HAP-1 (cell line): ENCODE data around the gene HBZ.
A peak's percentile ranks its signal among the peaks of the same experiment; 100 is the strongest.
"Not testable (repeated sequence)": the region's sequence is repeated elsewhere in the genome, so short reads cannot be mapped to it uniquely, and the experiment has no call there.

Experiments used
- DNase-seq, 2 experiments: peaks; one replicate each; pipeline ENCODE4 v3.0.0-alpha.2; 2016 to 2020; ENCODE audit warnings: low spot score in 2 of 2
- H3K27me3 ChIP-seq: fragments of 250-450 bp; sonication (Bioruptor Pico); 2 replicates; pipeline ENCODE4 v1.5.1; 2020; ENCODE audit warnings: low read depth, mild to moderate bottlenecking, moderate library complexity
- H3K36me3 ChIP-seq: fragments of 250-450 bp; sonication (Bioruptor Pico); replicated peaks from 2 replicates; pipeline ENCODE4 v1.5.1; 2020; ENCODE audit warnings: mild to moderate bottlenecking
- H3K4me1 ChIP-seq: fragments of 250-450 bp; sonication (Bioruptor Pico); 2 replicates; pipeline ENCODE4 v1.5.1; 2020; ENCODE audit warnings: mild to moderate bottlenecking
- H3K4me3 ChIP-seq: fragments of 250-450 bp; sonication (Bioruptor Pico); 2 replicates; pipeline ENCODE4 v1.5.1; 2020; ENCODE audit warnings: mild to moderate bottlenecking, moderate library complexity
- H3K9me3 ChIP-seq: fragments of 250-450 bp; sonication (Bioruptor Pico); 2 replicates; pipeline ENCODE4 v1.5.1; 2020; ENCODE audit warnings: mild to moderate bottlenecking, moderate library complexity
- in situ Hi-C: fragments of 300-500 bp; cut with MboI; formaldehyde crosslinking; loops from 3 replicates; pipeline ENCODE4 v1.14.3; 2020; ENCODE audit warnings: low sequenced_read_pairs, inconsistent platforms, mixed read lengths

The HBZ gene

DNA sequence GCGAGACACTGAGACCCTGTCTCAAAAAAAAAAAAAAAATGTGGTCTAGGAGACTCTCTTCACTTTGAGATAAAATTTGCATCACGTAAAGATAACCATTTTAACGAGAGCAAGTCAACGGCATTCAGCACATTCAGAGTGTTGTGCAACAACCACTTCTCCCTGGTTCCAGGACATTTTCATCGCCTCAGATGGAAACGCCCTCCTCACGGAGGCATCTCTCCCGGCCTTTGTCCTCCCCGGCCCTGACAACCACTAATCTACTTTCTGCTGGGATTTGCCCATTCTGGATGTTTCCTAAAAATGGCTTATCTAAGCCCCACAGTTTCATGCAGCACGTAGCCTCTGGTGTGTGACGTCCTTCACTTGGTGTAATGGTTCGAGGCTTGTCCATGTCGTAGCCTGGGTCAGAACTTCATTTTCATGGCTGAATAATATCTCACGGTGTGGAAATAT lies 7.6 kb upstream of the HBZ start:
- Histone ChIP-seq H3K4me3 (no peak overlapping the region), H3K36me3 (no peaks in the 10 kb centered on the region; the same call in 1 of the 2 replicates), H3K9me3 (no peaks in the 10 kb centered on the region), H3K27me3 (peaks cover 1% of the 10 kb centered on the region; the same call in 1 of the 2 replicates), H3K4me1 (no peaks in the 10 kb centered on the region)
- no peak for DNase-seq
- in situ Hi-C loops: no loop called here

DNA sequence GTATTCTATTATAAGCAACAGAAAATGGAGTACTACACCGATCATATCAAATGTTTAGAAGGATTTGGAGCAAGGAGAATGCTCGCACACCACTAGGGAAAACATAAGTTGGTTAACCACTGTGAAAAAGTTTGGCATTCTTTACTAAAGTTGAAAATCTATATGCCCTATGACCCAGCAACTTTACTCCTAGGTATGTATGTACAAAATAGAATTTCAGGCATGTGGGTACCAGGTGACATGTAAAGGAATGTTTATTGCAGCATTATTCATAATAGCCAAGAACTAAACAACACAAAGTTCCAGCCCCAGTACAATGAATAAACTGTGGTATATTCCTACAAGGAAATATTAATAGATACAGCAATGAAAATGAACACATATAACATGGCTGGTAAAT lies 5.8 kb upstream of the HBZ start:
- in situ Hi-C loops: no loop called here
- H3K4me1 ChIP-seq: no peaks in the 10 kb centered on the region
- H3K27me3 ChIP-seq: peaks cover 2% of the 10 kb centered on the region; the same call in 1 of the 2 replicates
- H3K36me3 ChIP-seq: no peaks in the 10 kb centered on the region; the same call in 1 of the 2 replicates
- H3K4me3 ChIP-seq: no peak overlapping the region
- no peak for DNase-seq
- no peaks in the 10 kb centered on the region for H3K9me3 ChIP-seq

DNA sequence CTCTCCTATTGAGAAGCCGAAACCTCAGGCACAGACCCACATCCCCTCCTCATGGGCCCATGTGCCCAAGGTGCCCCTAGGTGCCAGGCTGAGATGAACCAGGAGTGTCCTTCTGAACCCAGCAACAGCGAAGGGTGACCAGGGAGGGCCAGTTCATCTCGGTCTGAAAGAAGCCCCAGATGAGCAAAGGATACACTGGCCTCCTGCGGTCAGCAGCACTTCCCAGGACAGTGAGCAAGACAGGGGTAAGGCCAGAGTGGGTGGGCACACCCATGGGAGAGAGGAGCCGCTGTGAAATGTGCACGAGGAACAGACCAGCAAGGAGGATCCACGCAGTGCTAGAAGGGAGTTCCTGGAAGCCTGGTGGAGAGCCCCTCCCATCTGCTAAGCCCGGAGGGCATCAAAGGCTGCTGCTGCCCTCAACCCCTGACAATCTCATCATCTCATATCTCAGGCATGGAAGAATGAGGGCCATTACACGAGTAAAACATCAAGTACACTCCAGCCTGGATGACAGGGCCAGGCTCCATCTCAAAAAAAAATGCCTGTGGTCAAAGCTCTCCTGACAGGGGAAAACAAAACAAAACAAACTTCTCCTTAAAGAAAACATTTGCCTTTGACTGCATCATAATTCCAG lies 3.3 kb upstream of the HBZ start:
- peaks cover 2% of the 10 kb centered on the region; the same call in 1 of the 2 replicates for H3K27me3 ChIP-seq
- no peak overlapping the region for H3K4me3 ChIP-seq
- no peaks in the 10 kb centered on the region for H3K9me3 ChIP-seq
- in situ Hi-C loops: no loop called here
- H3K36me3 ChIP-seq: no peaks in the 10 kb centered on the region; the same call in 1 of the 2 replicates
- H3K4me1 ChIP-seq: no peaks in the 10 kb centered on the region
- no peak for DNase-seq

DNA sequence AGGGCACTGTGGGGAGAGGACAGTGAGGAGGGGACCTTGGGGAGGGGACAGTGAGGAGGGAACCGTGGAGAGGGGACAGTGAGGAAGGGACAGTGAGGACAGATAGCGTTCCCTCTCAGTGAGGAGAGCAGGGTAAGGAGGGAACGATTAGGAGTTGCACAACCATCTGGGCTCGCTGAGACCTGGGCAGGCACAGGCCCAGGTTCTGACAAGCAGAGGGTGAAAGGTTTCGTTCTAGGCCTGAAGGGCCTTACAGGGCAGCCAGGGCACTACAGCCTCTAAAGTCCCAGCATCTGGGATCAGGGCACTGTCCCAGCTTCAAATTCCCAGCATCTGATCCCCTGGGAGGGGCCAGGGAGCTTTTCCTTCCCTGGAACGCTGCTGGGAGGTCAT lies 681 bp downstream of the HBZ start:
- H3K36me3 ChIP-seq, H3K4me1 ChIP-seq, H3K27me3 ChIP-seq, H3K9me3 ChIP-seq, H3K4me3 ChIP-seq, in situ Hi-C loops, DNase-seq: not testable (repeated sequence)

DNA sequence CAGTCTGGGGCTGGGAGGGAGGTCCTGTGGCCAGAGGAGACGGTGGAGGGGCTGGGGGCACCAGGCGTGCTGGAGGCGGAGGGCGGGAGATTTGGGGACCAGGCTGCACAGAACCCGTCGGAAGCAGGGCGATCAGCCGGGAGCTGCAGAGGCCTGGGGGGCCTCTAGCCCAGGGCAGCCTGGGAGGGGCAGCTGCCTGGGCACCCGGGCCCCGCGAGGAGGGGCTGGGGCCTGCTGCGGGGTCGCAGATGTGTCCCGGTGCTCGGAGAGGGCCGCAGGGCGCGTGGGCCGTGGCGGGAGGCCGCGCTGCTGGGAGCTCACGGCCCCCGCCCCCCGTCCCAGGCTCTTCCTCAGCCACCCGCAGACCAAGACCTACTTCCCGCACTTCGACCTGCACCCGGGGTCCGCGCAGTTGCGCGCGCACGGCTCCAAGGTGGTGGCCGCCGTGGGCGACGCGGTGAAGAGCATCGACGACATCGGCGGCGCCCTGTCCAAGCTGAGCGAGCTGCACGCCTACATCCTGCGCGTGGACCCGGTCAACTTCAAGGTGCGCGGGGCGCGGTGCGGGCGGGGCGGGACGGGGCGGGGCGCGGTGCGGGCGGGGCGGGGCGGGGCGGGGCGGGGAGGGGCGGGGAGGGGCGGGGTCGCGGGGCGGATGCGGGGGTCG lies 1.2 kb downstream of the HBZ start:
- H3K36me3 ChIP-seq, DNase-seq, in situ Hi-C loops, H3K27me3 ChIP-seq, H3K4me1 ChIP-seq, H3K4me3 ChIP-seq, H3K9me3 ChIP-seq: not testable (repeated sequence)

DNA sequence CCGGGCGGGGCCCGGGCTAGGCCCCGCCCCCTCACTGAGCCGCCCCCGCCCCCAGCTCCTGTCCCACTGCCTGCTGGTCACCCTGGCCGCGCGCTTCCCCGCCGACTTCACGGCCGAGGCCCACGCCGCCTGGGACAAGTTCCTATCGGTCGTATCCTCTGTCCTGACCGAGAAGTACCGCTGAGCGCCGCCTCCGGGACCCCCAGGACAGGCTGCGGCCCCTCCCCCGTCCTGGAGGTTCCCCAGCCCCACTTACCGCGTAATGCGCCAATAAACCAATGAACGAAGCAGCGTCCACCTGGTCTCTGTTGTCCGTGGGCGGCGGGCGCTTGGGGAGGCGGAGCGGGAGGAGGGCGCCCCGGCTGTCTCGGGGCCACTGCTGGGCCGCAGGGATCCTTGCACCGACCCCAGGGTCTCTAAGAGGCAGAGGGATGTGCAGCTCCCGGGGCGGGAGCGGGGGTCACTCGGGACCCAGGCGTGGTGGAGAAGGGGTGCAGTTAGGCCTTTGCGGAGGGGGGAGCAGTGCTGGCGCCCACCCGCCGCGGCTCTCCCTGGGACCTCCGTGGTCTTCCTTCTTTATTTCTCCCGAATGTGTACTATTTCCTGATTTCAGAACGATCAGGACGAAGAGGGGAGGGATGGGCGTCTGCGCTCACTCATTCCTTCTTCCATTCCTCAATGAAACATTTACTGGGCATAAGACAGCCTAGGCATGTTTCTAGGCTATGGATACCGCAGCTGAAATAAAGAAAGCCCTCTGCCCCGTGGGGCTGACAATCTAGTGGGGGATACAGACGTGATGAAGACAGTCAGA lies 2.0 kb downstream of the HBZ start:
- H3K9me3 ChIP-seq: no peaks in the 10 kb centered on the region
- peak; percentile 38 to 72 for DNase-seq
- H3K4me1 ChIP-seq: peaks cover 5% of the 10 kb centered on the region
- in situ Hi-C loops: no loop called here
- peaks cover 2% of the 10 kb centered on the region; the same call in 1 of the 2 replicates for H3K27me3 ChIP-seq
- H3K36me3 ChIP-seq: no peaks in the 10 kb centered on the region
- H3K4me3 ChIP-seq: peak overlapping the region; percentile 50

DNA sequence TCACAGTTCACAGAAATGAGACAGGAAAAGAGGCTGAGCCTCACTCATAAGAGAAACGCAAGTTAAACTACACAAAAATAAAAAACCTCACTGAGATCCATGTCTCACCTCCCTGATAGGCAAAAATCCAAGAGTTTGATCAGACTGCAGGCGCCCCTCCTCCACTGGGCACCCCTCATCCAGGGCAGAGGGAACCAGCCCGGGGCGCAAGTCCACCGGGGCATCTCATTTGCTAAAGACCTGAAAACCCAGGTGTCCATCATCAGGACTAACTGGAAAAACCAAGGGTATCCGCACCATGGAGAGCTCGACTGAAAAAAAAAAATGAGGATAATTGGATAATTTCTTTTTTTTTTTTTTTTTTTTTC lies 2.6 kb downstream of the HBZ start:
- in situ Hi-C loops: no loop called here
- Histone ChIP-seq H3K9me3 (no peaks in the 10 kb centered on the region), H3K27me3 (no peaks in the 10 kb centered on the region; the same call in 1 of the 2 replicates), H3K36me3 (no peaks in the 10 kb centered on the region), H3K4me3 (peak overlapping the region; percentile 50), H3K4me1 (peaks cover 5% of the 10 kb centered on the region)
- no peak for DNase-seq

DNA sequence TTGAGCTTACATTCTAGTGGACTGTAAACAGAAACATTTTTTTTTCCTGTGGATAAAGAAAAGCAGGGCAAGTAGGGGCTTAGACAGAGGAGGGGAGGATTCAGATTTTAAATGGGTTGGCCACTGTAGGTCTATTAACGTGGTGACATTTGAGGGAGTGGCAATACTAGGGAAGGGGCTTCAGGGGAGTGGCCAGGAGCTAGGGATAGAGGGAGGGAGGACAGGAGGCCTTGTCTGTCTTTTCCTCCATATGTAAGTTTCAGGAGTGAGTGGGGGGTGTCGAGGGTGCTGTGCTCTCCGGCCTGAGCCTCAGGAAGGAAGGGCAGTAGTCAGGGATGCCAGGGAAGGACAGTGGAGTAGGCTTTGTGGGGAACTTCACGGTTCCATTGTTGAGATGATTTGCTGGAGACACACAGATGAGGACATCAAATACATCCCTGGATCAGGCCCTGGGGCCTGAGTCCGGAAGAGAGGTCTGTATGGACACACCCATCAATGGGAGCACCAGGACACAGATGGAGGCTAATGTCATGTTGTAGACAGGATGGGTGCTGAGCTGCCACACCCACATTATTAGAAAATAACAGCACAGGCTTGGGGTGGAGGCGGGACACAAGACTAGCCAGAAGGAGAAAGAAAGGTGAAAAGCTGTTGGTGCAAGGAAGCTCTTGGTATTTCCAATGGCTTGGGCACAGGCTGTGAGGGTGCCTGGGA lies 6.8 kb downstream of the HBZ start:
- H3K27me3 ChIP-seq: no peaks in the 10 kb centered on the region
- in situ Hi-C loops: no loop called here

DNA sequence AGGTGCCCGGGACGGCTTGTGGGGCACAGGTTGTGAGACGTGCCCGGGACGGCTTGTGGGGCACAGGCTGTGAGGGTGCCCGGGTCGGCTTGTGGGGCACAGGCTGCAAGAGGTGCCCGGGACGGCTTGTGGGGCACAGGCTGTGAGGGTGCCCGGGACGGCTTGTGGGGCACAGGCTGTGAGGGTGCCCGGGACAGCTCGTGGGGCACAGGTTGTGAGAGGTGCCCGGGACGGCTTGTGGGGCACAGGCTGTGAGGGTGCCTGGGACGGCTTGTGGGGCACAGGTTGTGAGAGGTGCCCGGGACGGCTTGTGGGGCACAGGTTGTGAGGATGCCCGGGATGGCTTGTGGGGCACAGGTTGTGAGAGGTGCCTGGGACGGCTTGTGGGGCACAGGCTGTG lies 7.8 kb downstream of the HBZ start:
- in situ Hi-C loops, H3K9me3 ChIP-seq, DNase-seq, H3K36me3 ChIP-seq, H3K27me3 ChIP-seq, H3K4me3 ChIP-seq, H3K4me1 ChIP-seq: not testable (repeated sequence)

More for the DNA sequence above, 6.8 kb downstream of the HBZ start:
- H3K36me3 ChIP-seq: no peaks in the 10 kb centered on the region
- no peaks in the 10 kb centered on the region for H3K9me3 ChIP-seq
- H3K4me3 ChIP-seq: no peak overlapping the region
- DNase-seq: peak in 1 of 2 experiments; percentile 13
- peaks cover 5% of the 10 kb centered on the region for H3K4me1 ChIP-seq

DNA sequence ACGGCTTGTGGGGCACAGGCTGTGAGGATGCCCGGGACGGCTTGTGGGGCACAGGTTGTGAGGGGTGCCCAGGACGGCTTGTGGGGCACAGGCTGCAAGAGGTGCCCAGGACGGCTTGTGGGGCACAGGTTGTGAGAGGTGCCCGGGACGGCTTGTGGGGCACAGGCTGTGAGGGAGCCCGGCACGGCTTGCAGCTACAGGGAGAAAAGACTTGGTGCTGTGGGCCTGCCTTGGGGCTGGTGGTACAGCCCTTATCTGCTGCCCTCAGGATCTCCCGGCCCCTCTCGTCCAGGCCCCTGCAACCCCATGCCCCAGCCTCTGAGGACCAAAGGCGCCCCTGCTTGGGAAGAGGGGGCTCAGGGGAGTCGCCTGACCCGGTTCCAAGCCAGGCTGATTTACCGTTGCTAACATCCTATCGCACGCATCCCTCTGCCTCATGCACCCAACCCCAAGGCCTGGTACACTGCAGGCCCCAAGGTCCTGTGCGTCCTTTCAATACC lies 8.3 kb downstream of the HBZ start:
- H3K4me1 ChIP-seq: no peaks in the 10 kb centered on the region
- DNase-seq: no peak
- no peaks in the 10 kb centered on the region for H3K27me3 ChIP-seq
- in situ Hi-C loops: no loop called here
- H3K9me3 ChIP-seq: no peaks in the 10 kb centered on the region
- H3K4me3 ChIP-seq: no peak overlapping the region
- no peaks in the 10 kb centered on the region for H3K36me3 ChIP-seq

DNA sequence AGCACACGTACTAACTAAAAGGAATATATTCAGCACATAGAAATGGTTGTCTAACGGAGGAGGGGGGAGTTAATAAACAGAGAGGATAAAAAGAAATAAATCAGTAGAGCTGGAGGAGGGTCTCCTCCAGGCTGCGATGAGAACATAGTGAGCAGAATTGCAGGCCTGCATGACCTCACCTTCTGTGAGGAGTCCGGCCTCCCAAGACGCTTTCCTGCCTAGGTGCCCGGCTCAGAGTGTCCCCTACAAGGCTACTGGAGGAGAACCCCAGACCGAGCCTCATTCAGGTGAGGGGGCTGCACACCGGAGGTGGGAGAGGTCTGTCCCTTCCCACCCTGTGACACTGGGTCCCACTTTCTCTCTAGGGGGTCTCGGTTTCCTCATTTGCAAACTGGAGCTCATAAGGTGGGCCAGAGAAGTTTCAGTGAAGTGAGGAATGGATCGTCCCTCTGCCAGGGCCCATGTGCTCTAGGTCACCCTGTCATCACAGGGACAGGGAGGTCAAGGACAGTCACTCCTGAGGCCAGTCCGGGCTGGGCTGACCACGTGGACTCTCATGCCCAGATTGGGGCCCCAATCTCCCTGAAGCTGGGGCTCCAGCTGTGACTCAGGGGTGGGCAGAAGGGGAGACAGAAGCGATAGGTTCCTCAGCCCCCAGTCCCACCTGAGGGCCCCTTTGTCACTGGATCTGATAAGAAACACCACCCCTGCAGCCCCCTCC lies 10.0 kb downstream of the HBZ start:
- no peaks in the 10 kb centered on the region for H3K36me3 ChIP-seq
- DNase-seq: no peak
- H3K4me3 ChIP-seq: no peak overlapping the region

DNA sequence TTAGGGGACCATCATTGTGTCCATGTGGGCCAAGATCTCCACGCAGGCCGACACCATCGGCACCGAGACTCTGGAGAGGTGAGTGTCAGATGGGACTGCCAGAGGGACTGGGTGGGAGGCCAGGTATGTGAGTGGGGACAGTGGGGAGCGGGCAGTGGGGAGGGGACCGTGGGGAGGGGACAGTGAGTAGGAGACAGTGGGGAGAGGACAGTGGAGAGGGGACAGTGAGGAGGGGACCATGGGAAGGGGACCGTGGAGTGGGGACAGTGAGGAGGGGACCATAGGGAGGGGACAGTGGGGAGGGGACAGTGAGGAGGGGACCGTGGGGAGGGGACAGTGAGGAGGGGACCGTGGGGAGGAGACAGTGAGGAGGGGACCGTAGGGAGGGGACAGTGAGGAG lies 10.7 kb downstream of the HBZ start:
- in situ Hi-C loops, H3K4me1 ChIP-seq, H3K4me3 ChIP-seq, H3K36me3 ChIP-seq, DNase-seq, H3K9me3 ChIP-seq, H3K27me3 ChIP-seq: not testable (repeated sequence)

More for the DNA sequence above, 10.0 kb downstream of the HBZ start:
- Histone ChIP-seq H3K27me3 (no peaks in the 10 kb centered on the region), H3K4me1 (no peaks in the 10 kb centered on the region), H3K9me3 (no peaks in the 10 kb centered on the region)
- in situ Hi-C loops: no loop called here

DNA sequence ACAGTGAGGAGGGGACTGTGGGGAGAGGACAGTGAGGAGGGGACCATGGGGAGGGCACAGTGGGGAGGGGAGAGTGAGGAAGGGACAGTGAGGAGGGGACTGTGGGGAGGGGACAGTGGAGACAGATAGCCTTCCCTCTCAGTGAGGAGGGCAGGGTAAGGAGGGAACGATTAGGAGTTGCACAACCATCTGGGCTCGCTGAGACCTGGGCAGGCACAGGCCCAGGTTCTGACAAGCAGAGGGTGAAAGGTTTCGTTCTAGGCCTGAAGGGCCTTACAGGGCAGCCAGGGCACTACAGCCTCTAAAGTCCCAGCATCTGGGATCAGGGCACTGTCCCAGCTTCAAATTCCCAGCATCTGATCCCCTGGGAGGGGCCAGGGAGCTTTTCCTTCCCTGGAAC lies 11.3 kb downstream of the HBZ start:
- H3K4me3 ChIP-seq, DNase-seq, in situ Hi-C loops, H3K36me3 ChIP-seq, H3K4me1 ChIP-seq, H3K9me3 ChIP-seq, H3K27me3 ChIP-seq: not testable (repeated sequence)
